Iris pigment epithelial cell (primary cell): Measurements from ENCODE around the gene FZD1.
A peak's percentile ranks its signal among the peaks of the same experiment; 100 is the strongest.
"Not testable (repeated sequence)": the region's sequence is repeated elsewhere in the genome, so short reads cannot be mapped to it uniquely, and the experiment has no call there.

Experiments
- DNase-seq: peaks from one replicate; pipeline ENCODE4 v3.0.0-alpha.2; 2011; ENCODE audit warnings: low read depth

FZD1 gene

DNA sequence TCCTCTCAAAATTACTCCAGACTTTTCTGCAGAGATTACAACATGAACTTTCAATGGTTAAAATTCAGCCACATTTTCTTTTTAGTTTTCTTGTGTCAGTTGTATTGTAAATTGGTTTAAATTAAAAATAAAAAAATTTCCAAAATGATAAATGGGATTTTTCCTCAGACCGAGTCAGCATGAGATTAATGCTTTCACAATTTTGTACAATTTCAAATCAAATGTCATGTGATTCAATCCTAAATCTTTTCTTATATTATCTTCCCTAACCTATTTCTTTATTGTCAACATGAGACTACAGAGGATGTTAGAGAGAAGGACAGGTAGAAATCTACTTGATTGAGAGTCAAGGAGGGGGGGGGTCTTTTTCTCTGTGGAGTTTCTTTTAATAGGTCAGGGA is 33.7 kb downstream of the FZD1 start:
- DNase-seq = no peak

DNA sequence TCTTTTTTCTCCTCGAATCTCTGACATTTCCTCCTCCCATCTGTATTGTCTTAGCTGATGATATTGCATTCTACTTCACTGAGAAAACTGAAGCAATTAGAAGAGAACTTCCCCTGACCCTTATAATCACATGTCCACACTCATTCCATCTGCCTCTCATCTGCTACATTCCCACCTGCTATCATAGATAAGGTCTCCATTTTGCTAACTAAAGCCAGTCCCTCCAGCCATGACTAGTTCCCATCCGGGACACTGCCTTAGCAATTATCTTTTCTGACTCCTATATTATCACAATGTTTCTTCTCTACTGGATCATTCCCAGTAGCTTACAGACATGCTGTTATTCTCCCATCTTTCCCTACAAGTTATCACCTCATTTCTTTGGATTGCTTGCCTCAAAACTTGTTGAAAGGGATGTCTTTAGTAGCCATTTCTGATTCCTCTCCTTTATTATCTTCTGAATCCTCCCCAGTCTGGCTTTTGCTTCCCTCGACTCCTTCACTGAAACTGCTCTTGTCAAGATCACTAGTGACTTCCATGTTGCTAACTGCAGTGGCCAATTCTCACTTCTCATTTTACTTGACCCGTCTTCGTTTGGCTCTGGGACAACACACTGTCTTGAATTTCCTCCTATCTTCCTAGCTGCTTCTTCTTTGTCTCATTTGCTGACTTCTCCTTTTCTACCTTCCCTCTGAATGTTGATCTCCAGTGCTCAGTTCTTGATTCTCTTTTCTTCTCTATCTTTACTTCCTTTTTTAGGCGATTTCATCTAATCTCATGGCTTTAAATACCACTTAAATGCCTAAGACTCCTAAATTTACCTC is 35.9 kb downstream of the FZD1 start:
- no peak for DNase-seq

GRCh38 chr7:91302794-91303193 is 38.6 kb downstream of the FZD1 start:
- no peak for DNase-seq

- DNase-seq = no peak
Observed at GRCh38 chr7:91306266-91306665, 42.0 kb downstream of the FZD1 start.

DNA sequence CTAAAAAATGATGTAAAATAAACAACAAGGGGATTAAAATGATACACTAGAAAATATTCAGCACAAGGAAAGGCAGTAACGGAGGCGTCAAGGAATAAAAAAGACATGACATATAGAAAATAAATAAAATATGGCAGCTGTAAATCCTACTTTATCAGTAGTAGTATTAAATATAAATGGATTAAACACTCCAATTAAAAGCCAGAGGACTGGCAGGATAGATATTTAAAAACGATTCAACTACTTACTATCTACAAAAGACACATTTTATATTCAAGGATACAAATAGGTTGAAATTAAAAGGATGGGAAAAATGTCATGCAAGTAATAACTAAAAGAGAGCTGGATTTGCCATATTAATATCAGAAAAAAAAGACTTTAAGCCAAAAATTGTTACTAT is 43.2 kb downstream of the FZD1 start:
- DNase-seq = no peak

DNA sequence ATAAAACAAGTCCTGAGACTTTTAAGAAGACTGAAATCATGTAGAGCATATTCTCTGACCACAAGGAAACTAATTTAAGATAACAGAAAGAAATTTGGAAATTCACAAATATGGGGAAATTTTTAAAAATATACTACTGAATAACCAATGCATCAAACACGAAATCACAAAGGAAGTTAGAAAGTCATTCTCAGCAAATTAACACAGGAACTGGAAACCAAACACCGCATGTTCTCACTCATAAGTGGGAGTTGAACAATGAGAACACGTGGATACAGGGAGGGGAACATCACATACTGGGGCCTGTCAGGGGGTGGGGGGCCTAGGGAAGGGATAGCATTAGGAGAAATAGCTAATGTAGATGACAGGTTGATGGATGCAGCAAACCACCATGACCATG is 44.0 kb downstream of the FZD1 start:
- DNase-seq = not testable (repeated sequence)

GRCh38 chr7:91310830-91311460 is 46.7 kb downstream of the FZD1 start:
- DNase-seq = peak; percentile 71

- no peak for DNase-seq
Observed at GRCh38 chr7:91311839-91312238, 47.6 kb downstream of the FZD1 start.

- DNase-seq = no peak
Observed at GRCh38 chr7:91313113-91313512, 48.9 kb downstream of the FZD1 start.

GRCh38 chr7:91314591-91315323 is 50.5 kb downstream of the FZD1 start:
- DNase-seq = no peak

DNA sequence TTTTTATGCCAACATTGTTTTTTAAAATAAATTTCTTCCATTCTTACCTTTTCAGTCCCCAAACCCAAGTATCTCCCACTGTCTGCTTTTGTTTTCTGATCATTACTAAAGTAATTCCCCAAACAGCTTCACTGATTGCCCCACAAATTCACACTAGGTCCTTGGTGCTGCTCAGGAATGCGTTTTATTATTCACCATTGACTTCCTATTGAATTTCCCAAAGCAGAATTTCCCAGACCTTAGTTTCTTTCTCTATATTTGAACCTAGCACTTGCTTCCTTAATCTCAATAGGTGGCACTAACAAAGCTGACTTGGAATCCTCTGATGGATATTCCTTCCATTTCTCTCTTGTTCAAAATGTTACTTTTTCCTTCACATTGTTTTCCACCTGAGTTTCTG is 52.2 kb downstream of the FZD1 start:
- DNase-seq = no peak

GRCh38 chr7:91319351-91319750 is 55.1 kb downstream of the FZD1 start:
- no peak for DNase-seq

DNA sequence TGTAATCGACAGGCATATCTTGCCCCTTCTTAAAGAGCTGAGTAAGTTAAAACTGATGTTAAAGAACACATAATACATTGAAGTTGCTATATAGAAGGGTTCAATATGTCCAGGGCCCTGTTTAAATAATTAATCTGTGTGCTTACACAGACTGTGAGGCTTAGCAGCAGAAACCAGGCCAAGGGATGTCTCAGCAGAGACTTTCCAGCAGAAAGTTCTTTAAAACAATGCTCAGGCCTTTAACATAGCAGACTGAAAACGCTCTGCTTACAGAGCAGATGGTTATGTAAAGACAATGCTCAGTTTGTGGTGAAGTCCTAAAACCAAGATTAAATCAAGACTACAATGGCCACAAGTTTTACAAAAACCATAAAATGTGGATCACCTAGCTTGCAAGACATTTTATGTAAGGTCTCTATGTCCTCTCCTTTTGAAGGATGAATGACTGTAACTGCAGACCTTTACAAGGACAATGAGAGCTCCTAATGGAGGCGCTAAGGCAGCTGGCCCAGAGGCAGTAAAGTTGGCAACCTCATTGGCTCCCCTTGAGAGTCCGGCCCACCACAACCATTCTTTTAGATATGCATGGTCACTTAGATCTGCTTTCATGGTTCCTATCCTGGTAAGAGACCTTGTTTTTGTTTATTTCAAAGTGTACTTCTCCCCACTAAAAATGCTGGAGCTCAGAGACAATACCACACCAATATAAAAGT is 56.3 kb downstream of the FZD1 start:
- DNase-seq = no peak
